Embryonic facial prominence (tissue), 1 donor: ENCODE measurements around the gene C10orf67.
"Not testable (repeated sequence)": the region's sequence is repeated elsewhere in the genome, so short reads cannot be mapped to it uniquely, and the experiment has no call there.

Experiments used
- DNase-seq: peaks from one replicate; pipeline ENCODE4 v3.0.0-alpha.2; 2016; ENCODE audit errors: extremely low spot score

C10orf67 gene

DNA sequence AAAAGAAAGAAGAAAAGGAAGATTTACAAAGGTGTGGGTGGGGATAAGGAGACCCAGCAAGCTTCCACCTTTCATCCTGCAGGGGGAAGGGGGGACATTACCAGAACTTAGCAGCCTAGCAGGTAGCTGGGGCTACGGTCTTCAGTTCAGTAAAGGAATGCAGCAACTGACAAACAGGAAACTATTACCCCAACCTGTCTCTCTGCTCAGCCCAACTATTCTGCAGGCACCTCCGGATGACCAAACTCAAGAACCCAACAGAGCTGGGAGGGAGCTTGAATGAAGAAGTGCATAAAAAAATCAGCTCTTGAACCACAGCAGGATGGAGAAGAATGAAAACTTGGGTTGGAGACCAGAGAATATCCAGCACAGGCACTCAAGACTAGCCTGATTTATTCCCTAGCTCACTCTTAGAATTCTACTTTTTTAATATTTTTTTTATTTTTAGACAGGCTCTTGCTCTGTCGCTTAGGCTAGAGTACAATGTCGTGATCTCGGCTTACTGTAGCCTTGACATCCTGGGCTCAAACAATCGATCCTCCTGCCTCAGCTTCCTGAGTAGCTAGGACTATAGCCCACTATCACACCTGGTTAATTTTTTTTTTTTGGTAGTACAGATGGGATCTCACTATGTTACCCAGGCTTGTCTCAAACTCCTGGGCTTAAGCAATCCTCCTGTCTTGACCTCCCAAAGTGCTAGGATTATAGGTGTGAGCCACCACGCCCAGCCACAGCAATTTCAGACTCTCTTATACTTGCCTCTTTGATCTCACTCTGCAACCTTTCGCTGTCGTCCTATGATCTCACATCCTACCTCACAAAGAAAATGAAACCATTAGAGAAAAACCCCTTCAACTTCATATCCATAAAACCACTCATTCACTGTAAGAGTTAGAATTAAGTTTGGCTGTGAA is 18.5 kb upstream of the C10orf67 start:
- no peak for DNase-seq

DNA sequence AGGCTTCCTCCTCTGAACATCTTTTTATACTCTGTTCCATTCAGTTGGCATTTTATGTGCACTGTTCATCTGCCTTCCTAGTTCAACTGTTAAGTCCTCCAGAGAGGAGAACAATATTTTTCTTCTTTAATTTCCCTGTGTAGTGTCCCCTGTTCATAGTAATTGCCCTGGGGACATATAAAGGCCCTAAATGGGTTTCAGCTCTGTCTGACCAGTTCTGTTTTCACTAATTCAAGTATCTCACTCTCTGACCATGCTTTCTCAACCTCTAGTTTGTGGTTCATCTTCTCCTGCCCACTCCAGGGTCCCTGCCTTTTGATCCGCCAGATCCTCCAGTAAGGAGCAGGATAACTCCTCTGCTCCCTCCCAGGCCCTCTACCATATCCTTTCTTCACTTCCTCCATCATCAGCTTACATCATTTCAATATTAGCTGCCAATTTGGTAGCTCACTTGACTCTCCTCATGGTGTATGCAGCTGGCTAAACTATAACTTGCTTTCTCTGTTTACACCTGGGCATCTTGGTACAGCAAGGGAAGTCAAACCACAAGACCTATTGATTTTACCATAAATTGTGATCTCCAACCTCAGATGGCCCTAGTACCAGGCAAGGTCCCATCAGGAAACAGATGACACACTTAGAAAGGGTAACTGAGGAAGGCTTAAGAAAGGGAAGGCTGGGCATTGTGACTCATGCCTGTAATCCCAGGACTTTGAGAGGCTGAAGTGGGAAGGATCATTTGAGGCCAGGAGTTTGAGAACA is 17.7 kb upstream of the C10orf67 start:
- no peak for DNase-seq

- DNase-seq = no peak
Observed at GRCh38 chr10:23361665-23362064, 17.1 kb upstream of the C10orf67 start.

DNA sequence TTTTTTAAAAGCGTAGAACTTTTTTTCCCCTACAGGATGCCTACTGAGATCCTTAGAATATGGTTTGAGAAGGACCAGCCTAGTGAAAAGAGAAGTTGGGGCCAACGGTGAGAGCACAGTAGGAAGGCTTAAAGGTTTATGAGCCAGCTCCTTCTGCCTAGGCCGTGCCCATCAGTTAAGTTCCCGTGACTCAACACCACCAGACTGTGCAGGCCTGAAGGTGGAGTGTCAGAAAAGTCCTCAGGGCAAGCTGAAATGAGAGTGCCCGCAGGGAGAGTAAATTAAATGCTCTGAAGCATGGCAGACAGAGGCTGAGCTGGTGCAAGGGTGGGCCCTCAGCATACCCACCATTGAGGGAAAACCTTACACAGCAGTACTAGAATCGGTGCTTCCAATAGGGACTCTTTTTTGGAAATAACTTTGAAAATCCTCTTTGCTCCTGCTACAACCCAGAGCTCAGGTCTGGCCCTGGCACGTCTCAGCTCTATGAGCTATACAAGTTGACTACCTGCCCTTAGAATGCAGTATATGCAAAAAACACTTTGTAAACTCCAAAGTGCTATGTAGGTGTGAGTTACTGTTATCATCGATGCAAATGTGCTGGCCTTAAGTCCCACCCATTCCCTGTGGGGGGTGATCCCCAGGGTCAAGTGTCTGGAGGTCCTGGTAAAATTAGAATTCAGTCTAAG is 15.2 kb upstream of the C10orf67 start:
- no peak for DNase-seq

GRCh38 chr10:23358357-23358756 is 13.8 kb upstream of the C10orf67 start:
- no peak for DNase-seq

DNA sequence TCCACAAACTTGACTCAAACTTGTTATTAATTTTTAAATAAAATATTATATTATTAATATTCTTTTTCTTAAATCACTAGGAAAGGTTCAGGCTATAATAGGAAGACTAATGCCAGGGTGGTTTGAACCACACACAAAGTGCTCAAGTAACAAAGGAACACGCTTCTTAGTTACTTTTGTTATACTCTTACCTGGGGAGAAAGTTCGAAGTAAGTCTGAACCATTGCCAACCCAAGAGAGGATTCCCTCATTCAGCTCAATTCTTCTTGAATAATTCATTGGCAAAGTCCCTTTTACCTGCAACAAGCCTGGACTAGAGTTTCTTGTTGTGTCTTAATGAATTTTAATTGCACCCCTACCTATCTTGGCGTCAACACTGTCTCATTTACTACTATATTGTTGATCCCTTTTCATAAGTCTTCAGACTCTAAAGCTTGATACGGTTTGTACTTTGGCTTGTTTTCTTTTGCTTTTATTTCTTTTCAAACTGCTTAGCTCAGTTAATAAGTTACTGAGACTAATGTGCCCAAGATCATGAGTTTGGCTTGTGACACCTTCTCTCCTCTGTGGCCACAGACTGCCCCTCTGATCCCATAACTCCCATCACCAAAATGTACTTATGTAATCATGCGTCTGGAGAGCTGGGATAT is 10.2 kb upstream of the C10orf67 start:
- no peak for DNase-seq

GRCh38 chr10:23351926-23352519 is 7.4 kb upstream of the C10orf67 start:
- DNase-seq = no peak

DNA sequence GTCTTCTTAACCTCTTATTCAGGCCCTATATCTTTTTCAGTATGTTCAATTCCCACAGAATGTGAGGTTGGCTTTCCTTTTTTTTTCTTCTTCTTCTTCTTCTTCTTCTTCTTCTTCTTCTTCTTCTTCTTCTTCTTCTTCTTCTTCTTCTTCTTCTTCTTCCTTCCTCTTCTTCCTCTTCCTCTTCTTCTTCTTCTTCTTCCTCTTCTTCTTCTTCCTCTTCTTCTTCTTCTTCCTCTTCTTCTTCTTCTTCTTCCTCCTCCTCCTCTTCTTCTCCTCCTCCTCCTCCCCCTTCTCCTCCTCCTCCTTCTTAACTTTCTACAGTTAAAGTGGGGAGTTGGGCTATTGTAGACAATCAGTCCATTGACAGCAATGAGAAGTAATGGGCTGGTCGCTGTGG is 6.1 kb upstream of the C10orf67 start:
- DNase-seq = not testable (repeated sequence)

GRCh38 chr10:23345861-23346260 is 1.3 kb upstream of the C10orf67 start:
- no peak for DNase-seq

DNA sequence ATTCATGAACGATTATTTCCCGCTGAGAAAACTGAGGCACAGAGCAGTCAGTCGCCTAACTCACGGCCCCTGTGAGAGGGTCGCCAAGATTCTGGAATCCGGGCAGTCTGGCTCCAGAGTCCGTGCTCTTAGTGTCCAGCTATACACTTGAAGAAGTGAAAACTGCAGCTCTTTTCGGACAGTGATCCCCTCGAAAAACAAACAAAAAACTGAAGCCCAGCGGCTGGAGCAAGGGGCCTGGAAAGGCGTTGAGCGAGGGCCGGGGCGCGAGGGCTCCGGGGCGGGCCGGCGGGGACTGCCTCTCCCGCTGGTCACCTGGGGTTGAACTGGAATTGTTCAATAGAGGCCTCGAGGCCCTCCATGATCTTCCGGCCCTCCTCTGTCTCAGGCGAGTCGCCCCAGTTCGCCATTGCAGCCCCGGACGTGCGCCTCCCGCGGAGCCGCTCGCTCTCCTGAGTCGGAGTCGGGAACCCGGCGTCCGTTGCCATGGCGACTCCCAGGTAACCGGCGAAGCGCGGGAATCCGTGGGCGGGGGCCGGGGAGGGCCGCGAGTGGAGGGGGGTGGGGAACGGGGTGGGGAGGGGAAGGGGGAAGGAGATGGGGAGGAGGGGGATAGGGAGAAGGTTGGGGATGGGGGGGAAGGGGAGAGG is 881 bp downstream of the C10orf67 start:
- DNase-seq = no peak

GRCh38 chr10:23342213-23342884 is 2.2 kb downstream of the C10orf67 start:
- DNase-seq = no peak

- DNase-seq = no peak
Observed at GRCh38 chr10:23341004-23341403, 3.6 kb downstream of the C10orf67 start.

DNA sequence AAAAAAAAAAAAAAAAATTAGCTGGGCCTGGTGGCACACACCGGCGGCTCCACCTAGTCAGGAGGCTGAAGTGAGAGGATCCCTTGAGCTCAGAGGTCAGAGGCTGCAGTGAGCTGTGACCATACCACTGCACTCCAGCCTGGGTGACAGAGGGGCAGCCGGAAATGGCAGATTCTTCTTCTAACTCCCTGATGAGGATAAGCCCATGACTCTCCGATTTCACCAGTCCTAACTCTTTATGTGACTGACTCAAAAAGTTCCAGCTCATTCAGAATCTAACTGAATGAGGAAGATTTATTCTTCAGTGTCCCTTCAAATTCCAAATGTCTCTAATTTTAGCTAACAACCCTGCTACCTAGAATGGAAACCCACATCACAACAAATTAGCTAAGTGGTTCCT is 4.2 kb downstream of the C10orf67 start:
- DNase-seq = no peak

GRCh38 chr10:23338886-23339285 is 5.7 kb downstream of the C10orf67 start:
- DNase-seq = no peak

- DNase-seq = no peak
Observed at GRCh38 chr10:23338155-23338828, 6.3 kb downstream of the C10orf67 start.

DNA sequence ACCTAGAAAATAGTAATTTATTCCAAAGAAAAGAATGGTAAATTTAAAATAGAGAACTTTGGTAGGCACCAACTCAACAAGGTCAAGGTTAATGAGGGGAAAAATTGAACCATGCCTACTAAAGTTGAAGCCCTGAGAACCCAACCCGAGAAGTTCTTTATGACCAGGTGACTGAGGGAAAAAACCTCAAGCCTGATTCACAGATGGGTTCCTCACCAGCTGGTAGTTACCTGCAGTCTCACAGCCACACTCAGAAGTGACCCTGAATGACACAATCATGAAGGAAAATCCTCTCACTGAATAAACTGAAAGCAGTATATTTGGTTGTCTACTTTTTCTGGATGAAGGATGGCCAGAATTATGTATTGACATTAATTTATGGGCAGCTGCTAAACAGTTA is 7.0 kb downstream of the C10orf67 start:
- DNase-seq = no peak

- no peak for DNase-seq
Observed at GRCh38 chr10:23331567-23332301, 12.9 kb downstream of the C10orf67 start.

- no peak for DNase-seq
Observed at GRCh38 chr10:23330948-23331347, 13.6 kb downstream of the C10orf67 start.
